HG03103 (cell line): ENCODE data around the gene USH2A.

Experiments used
- ATAC-seq: cut with Tn5 transposase; IDR thresholded peaks from one replicate; pipeline ENCODE4 v1.9.1; 2021; ENCODE audit warnings: low read depth; ENCODE audit not compliant: unreplicated experiment

The USH2A gene

GRCh38 chr1:215744419-215744818 lies 678.8 kb downstream of the USH2A start:
- ATAC-seq, result no peak

- no peak for ATAC-seq
Observed at GRCh38 chr1:215739025-215739424, 684.2 kb downstream of the USH2A start.

GRCh38 chr1:215731699-215732098 lies 691.5 kb downstream of the USH2A start:
- ATAC-seq, result no peak

GRCh38 chr1:215730600-215730999 lies 692.6 kb downstream of the USH2A start:
- ATAC-seq, result no peak

GRCh38 chr1:215728169-215728568 lies 695.1 kb downstream of the USH2A start:
- ATAC-seq, result no peak

- ATAC-seq, result no peak
Observed at GRCh38 chr1:215720126-215720525, 703.1 kb downstream of the USH2A start.

- no peak for ATAC-seq
Observed at GRCh38 chr1:215719552-215719951, 703.7 kb downstream of the USH2A start.

GRCh38 chr1:215718575-215719287 lies 704.5 kb downstream of the USH2A start:
- ATAC-seq, result no peak

GRCh38 chr1:215717677-215718426 lies 705.4 kb downstream of the USH2A start:
- no peak for ATAC-seq

GRCh38 chr1:215710899-215711225 lies 712.4 kb downstream of the USH2A start:
- no peak for ATAC-seq

GRCh38 chr1:215710036-215710898 lies 713.0 kb downstream of the USH2A start:
- ATAC-seq, result peak; percentile 92

- ATAC-seq, result no peak
Observed at GRCh38 chr1:215704089-215704860, 719.0 kb downstream of the USH2A start.

GRCh38 chr1:215682232-215682631 lies 741.0 kb downstream of the USH2A start:
- no peak for ATAC-seq

- ATAC-seq, result no peak
Observed at GRCh38 chr1:215681041-215681440, 742.2 kb downstream of the USH2A start.

GRCh38 chr1:215679231-215679630 lies 744.0 kb downstream of the USH2A start:
- ATAC-seq, result no peak

GRCh38 chr1:215677112-215677511 lies 746.1 kb downstream of the USH2A start:
- no peak for ATAC-seq

- ATAC-seq, result no peak
Observed at GRCh38 chr1:215673943-215674342, 749.3 kb downstream of the USH2A start.

- ATAC-seq, result no peak
Observed at GRCh38 chr1:215672482-215672881, 750.8 kb downstream of the USH2A start.

- no peak for ATAC-seq
Observed at GRCh38 chr1:215669806-215670491, 753.3 kb downstream of the USH2A start.

- no peak for ATAC-seq
Observed at GRCh38 chr1:215667761-215668160, 755.5 kb downstream of the USH2A start.
